ENCODE results near the gene RRBP1. TPM values are rescaled to one million over a fixed set of nuclear protein-coding genes. Genes with fewer than 3 reads are reported as not detected.

The RRBP1 gene
- total RNA-seq, 2 experiments from 2014 or later, result 48.0 to 51.0 TPM

GRCh38 chr20:17633850-17634500 lies 48.1 kb downstream of the RRBP1 start:
- ATAC-seq (ENCODE audit: low read depth) (no peak), DNase-seq (no peak)
- Mint-ChIP-seq H3K9me3 (no peaks in the 10 kb centered on the region), H3K4me3 (no peak overlapping the region), H3K27me3 (no peaks in the 10 kb centered on the region), H3K4me1 (no peaks in the 10 kb centered on the region), H3K36me3 (peaks cover 11% of the 10 kb centered on the region), H3K27ac (no peak overlapping the region)
- POLR2A ChIA-PET, result no interaction called here

GRCh38 chr20:17633221-17633849 lies 48.7 kb downstream of the RRBP1 start:
- ATAC-seq (ENCODE audit: low read depth) (no peak), DNase-seq (no peak)
- POLR2A ChIA-PET, result no interaction called here
- no peak overlapping the region for H3K4me3 Mint-ChIP-seq
- H3K4me1 Mint-ChIP-seq, result no peaks in the 10 kb centered on the region
- H3K9me3 Mint-ChIP-seq, result no peaks in the 10 kb centered on the region
- no peaks in the 10 kb centered on the region for H3K27me3 Mint-ChIP-seq
- peaks cover 13% of the 10 kb centered on the region for H3K36me3 Mint-ChIP-seq
- no peak overlapping the region for H3K27ac Mint-ChIP-seq

- no peak for DNase-seq
- Mint-ChIP-seq H3K4me1 (no peaks in the 10 kb centered on the region), H3K27ac (no peak overlapping the region), H3K9me3 (no peaks in the 10 kb centered on the region), H3K27me3 (no peaks in the 10 kb centered on the region), H3K36me3 (peaks cover 14% of the 10 kb centered on the region), H3K4me3 (no peak overlapping the region)
- POLR2A ChIA-PET, result no interaction called here
- ATAC-seq (ENCODE audit: low read depth), result no peak
Observed at GRCh38 chr20:17631576-17632319, 50.3 kb downstream of the RRBP1 start.

GRCh38 chr20:17630806-17631195 lies 51.2 kb downstream of the RRBP1 start:
- POLR2A ChIA-PET, result interaction anchor here (0.5 kb wide), 1 partner anchor 98 kb away, joined by 4 read pairs; no protein-coding TSS in a partner anchor
- H3K4me3 Mint-ChIP-seq, result no peak overlapping the region
- no peaks in the 10 kb centered on the region for H3K4me1 Mint-ChIP-seq
- H3K36me3 Mint-ChIP-seq, result peaks cover 13% of the 10 kb centered on the region
- no peak overlapping the region for H3K27ac Mint-ChIP-seq
- H3K9me3 Mint-ChIP-seq, result no peaks in the 10 kb centered on the region
- DNase-seq (no peak), ATAC-seq (ENCODE audit: low read depth) (no peak)
- H3K27me3 Mint-ChIP-seq, result no peaks in the 10 kb centered on the region

GRCh38 chr20:17630151-17630805 lies 51.8 kb downstream of the RRBP1 start:
- ATAC-seq (ENCODE audit: low read depth) (no peak), DNase-seq (no peak)
- Mint-ChIP-seq H3K4me1 (no peaks in the 10 kb centered on the region), H3K27me3 (no peaks in the 10 kb centered on the region), H3K36me3 (peaks cover 15% of the 10 kb centered on the region), H3K9me3 (no peaks in the 10 kb centered on the region), H3K4me3 (no peak overlapping the region), H3K27ac (no peak overlapping the region)
- POLR2A ChIA-PET, result no interaction called here

- Mint-ChIP-seq H3K36me3 (peaks cover 15% of the 10 kb centered on the region), H3K27ac (no peak overlapping the region), H3K9me3 (no peaks in the 10 kb centered on the region), H3K4me1 (no peaks in the 10 kb centered on the region), H3K4me3 (no peak overlapping the region), H3K27me3 (no peaks in the 10 kb centered on the region)
- POLR2A ChIA-PET, result no interaction called here
- DNase-seq, result no peak
- no peak for ATAC-seq (ENCODE audit: low read depth)
Observed at GRCh38 chr20:17629678-17630089, 52.4 kb downstream of the RRBP1 start.

GRCh38 chr20:17629025-17629424 lies 53.0 kb downstream of the RRBP1 start:
- no peak overlapping the region for H3K27ac Mint-ChIP-seq
- H3K36me3 Mint-ChIP-seq, result peaks cover 15% of the 10 kb centered on the region
- no peak overlapping the region for H3K4me3 Mint-ChIP-seq
- no peaks in the 10 kb centered on the region for H3K9me3 Mint-ChIP-seq
- ATAC-seq (ENCODE audit: low read depth) (no peak), DNase-seq (no peak)
- POLR2A ChIA-PET, result no interaction called here
- no peaks in the 10 kb centered on the region for H3K4me1 Mint-ChIP-seq
- H3K27me3 Mint-ChIP-seq, result no peaks in the 10 kb centered on the region

- Mint-ChIP-seq H3K9me3 (no peaks in the 10 kb centered on the region), H3K27me3 (no peaks in the 10 kb centered on the region), H3K27ac (no peak overlapping the region), H3K4me1 (no peaks in the 10 kb centered on the region), H3K36me3 (peaks cover 10% of the 10 kb centered on the region), H3K4me3 (no peak overlapping the region)
- POLR2A ChIA-PET, result no interaction called here
- ATAC-seq (ENCODE audit: low read depth) (no peak), DNase-seq (no peak)
Observed at GRCh38 chr20:17628101-17628841, 53.8 kb downstream of the RRBP1 start.

- Mint-ChIP-seq H3K36me3 (peaks cover 10% of the 10 kb centered on the region), H3K9me3 (no peaks in the 10 kb centered on the region), H3K27ac (no peak overlapping the region), H3K4me1 (no peaks in the 10 kb centered on the region), H3K27me3 (no peaks in the 10 kb centered on the region), H3K4me3 (no peak overlapping the region)
- DNase-seq (no peak), ATAC-seq (ENCODE audit: low read depth) (no peak)
- POLR2A ChIA-PET, result no interaction called here
Observed at GRCh38 chr20:17627101-17627955, 54.7 kb downstream of the RRBP1 start.

- POLR2A ChIA-PET, result no interaction called here
- ATAC-seq (ENCODE audit: low read depth) (no peak), DNase-seq (no peak)
- Mint-ChIP-seq H3K27me3 (no peaks in the 10 kb centered on the region), H3K36me3 (peaks cover 9% of the 10 kb centered on the region), H3K9me3 (no peaks in the 10 kb centered on the region), H3K4me3 (no peak overlapping the region), H3K4me1 (no peaks in the 10 kb centered on the region), H3K27ac (peak overlapping the region; percentile 42)
Observed at GRCh38 chr20:17626217-17627007, 55.6 kb downstream of the RRBP1 start.

- DNase-seq (peak; percentile 21), ATAC-seq (ENCODE audit: low read depth) (no peak)
- Mint-ChIP-seq H3K9me3 (no peaks in the 10 kb centered on the region), H3K36me3 (peaks cover 9% of the 10 kb centered on the region), H3K27me3 (no peaks in the 10 kb centered on the region), H3K27ac (peak overlapping the region; percentile 42), H3K4me1 (no peaks in the 10 kb centered on the region), H3K4me3 (no peak overlapping the region)
- POLR2A ChIA-PET, result no interaction called here
Observed at GRCh38 chr20:17625246-17626051, 56.6 kb downstream of the RRBP1 start.
